Measurements from ENCODE around the gene FAH.

DNA sequence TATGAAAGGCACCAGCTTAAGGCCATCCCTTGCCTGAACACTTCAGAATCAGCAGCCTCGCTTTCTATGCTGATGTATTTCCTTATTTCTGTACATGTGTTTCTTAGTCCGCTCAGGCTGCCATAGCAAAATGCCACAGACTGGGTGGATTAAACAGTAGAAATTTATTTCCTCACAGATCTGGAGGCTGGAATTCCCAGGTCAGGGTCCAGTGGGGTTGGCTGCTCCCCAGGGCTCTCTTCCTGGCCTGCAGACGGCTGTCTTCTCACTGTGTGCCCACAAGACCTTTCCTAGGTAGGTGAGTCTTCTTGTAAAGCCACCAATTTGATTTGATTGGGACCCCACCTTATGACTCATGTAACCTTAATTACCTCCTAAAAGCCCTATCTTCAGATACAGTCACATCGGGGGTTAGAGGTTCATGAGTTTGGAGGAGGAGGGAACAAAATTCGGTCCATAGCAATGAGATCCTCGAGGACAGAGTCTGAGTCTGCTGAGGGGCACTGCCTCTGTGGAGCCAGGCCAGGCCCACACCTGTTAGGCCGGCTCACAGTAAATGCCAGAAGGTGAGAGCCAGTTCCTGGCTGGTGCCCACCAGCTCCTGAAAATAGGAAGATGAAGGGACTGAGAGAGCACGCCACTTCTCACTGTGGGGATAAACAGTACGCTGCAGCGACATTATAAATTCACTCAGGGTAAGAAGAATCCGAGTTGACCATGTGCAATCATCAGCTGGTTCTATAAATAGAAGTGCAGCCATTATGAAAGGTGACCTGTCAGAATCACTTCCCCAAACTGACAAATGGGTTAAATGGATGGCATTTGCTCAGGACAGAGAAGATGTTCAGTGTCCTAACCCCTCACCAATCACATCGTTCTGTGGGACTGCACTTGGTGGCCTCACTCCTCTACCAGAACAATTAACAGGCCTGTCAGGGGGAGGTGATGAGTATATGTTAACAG lies 58.1 kb downstream of the FAH start:
- TF ChIP-seq GATA3 (IDR thresholded peaks at IDR 0.05; ENCODE audit: low read depth, low read length) (no peak), GATA2 (IDR thresholded peaks at IDR 0.05; ENCODE audit: low read depth, low read length) (no peak)

Measured in SH-SY5Y (cell line).